Type B pancreatic cell (in vitro differentiated cells): ENCODE measurements around the gene NISCH. TPM values are rescaled to one million over a fixed set of nuclear protein-coding genes. Genes with fewer than 3 reads are reported as not detected.

Experiments
- DNase-seq: peaks from one replicate; pipeline ENCODE4 v3.0.0; 2021; ENCODE audit warnings: mixed read lengths; ENCODE audit not compliant: unreplicated experiment; ENCODE audit errors: extremely low spot score
- H3K27ac Mint-ChIP-seq: 2 replicates; pipeline ENCODE4 v1.8.0; 2021; ENCODE audit warnings: mild to moderate bottlenecking, mixed read lengths
- H3K27me3 Mint-ChIP-seq: 2 replicates; pipeline ENCODE4 v1.8.0; 2021; ENCODE audit warnings: mixed read lengths
- H3K36me3 Mint-ChIP-seq: 2 replicates; pipeline ENCODE4 v1.8.0; 2021; ENCODE audit warnings: mixed read lengths
- H3K4me1 Mint-ChIP-seq: one replicate; pipeline ENCODE4 v1.8.0; 2021; ENCODE audit warnings: mixed read lengths; ENCODE audit not compliant: unreplicated experiment
- H3K4me3 Mint-ChIP-seq: 2 replicates; pipeline ENCODE4 v1.8.0; 2021; ENCODE audit warnings: mild to moderate bottlenecking, mixed read lengths
- H3K9me3 Mint-ChIP-seq: 2 replicates; pipeline ENCODE4 v1.8.0; 2021; ENCODE audit warnings: mixed read lengths
- CTCF ChIP-seq: fragments of 200-600 bp; sonication (generic); conservative IDR thresholded peaks from 2 replicates; pipeline ENCODE4 v1.5.0; 2021; ENCODE audit warnings: antibody characterized with exemption, mild to moderate bottlenecking
- total RNA-seq: library from RNA; stranded (reverse); gene quantifications from 2 replicates; pipeline ENCODE4 v1.2.1, GENCODE V29; 2021; ENCODE audit warnings: low replicate concordance

NISCH gene
- total RNA-seq, 1 donor from 2014 or later, result 149 TPM

DNA sequence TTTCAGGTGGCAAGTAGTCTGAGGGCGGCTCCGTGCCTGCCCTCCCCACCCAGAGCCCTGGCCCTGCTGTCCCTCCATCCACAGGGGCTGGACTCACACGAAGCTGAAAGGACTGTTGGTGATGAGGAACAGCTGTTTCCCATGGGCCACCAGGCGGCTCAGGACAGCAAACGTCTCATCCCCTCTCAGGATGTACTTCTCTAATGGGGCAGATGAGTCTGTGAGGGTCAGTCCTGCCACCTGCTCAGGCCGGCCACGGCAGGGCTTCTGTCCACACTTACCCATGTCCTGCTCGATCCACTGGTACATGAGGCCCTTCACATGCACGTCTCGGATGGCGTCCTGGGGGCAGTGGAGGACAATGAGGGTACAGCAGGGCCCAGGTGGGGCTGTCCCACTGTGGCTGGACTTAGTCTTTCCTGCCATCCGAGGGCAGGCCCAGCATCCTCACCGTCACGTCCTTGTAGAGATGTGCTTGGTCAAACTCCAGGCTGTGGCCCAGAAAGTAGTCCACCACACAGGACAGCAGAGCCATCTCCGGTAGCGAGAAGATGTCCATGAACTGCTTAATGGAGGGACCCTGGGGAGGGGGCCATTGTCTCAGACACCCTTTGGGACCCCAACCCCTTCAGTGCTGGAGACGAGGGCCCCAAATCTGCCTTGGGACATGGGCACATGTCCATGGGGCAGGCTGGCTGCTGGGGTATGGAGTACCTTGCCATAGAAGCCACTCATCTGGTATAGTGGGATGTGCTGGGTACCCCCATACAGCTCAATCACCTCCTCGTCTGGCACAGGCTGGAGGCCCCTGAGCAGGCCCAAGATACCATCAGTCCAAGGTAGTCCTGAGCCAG, 72.6 kb downstream of the NISCH start:
- no peak for TF ChIP-seq CTCF

GRCh38 chr3:52528586-52529375, 73.4 kb downstream of the NISCH start:
- no peak overlapping the region for H3K27ac Mint-ChIP-seq
- no peaks in the 10 kb centered on the region for H3K9me3 Mint-ChIP-seq
- H3K4me1 Mint-ChIP-seq, result peaks cover 7% of the 10 kb centered on the region
- no peaks in the 10 kb centered on the region for H3K27me3 Mint-ChIP-seq
- DNase-seq, result no peak
- no peak for TF ChIP-seq CTCF
- no peak overlapping the region for H3K4me3 Mint-ChIP-seq
- peaks cover 10% of the 10 kb centered on the region for H3K36me3 Mint-ChIP-seq

More for the DNA sequence above, 72.6 kb downstream of the NISCH start:
- H3K4me3 Mint-ChIP-seq, result no peak overlapping the region
- H3K36me3 Mint-ChIP-seq, result peaks cover 10% of the 10 kb centered on the region
- no peaks in the 10 kb centered on the region for H3K27me3 Mint-ChIP-seq
- H3K4me1 Mint-ChIP-seq, result peaks cover 7% of the 10 kb centered on the region
- no peak overlapping the region for H3K27ac Mint-ChIP-seq
- no peak for DNase-seq
- H3K9me3 Mint-ChIP-seq, result no peaks in the 10 kb centered on the region

DNA sequence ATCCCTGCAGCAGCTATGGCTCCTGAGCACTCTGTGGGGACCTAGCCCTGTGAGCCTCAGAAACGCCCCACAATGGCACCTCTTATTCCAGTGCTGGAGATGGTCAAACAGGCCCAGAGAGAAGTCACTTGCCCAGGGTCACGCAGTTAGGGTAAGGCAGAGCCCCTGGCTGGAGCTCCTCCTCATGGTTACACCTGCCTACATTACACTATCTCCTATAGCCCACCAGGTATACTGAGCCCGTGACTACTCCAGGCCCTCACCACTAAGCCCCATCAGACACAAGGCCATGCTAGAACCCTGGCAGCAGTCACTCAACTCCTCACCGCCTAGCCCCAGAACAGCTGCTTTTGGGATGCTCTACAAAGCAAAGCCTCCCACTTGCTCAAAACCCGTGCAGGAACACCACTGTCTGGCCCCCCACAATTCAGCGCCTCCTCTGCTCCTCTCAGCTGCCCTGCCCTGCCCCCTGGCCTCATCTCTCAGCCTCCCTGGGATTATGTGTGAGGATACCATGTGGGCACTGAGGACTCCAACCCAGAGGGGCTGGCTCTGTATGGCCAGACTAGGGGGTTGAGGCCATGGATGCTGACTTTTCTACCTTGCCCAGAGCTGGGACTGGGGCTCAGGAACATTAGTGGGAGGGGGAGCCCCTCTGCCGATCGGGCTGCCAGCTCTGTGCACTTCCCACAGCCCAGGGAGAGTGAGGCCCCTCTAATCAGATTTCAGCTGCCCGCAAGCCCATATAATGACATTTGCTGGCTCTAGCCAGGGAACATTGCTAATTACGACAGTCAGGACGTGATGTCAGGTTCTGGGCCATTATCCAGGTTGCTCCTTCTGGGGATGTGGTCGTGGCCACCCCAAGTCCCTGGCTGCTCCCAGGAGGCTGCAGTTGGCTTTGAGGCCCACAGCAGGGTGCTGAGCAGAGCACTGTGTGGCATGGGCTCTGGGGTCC, 74.3 kb downstream of the NISCH start:
- no peak overlapping the region for H3K27ac Mint-ChIP-seq
- TF ChIP-seq CTCF, result no peak
- no peak overlapping the region for H3K4me3 Mint-ChIP-seq
- no peak for DNase-seq
- peaks cover 10% of the 10 kb centered on the region for H3K4me1 Mint-ChIP-seq
- H3K9me3 Mint-ChIP-seq, result no peaks in the 10 kb centered on the region
- H3K27me3 Mint-ChIP-seq, result no peaks in the 10 kb centered on the region
- peaks cover 3% of the 10 kb centered on the region for H3K36me3 Mint-ChIP-seq

- TF ChIP-seq CTCF, result no peak
- peak overlapping the region; percentile 86 for H3K4me3 Mint-ChIP-seq
- peaks cover 17% of the 10 kb centered on the region for H3K4me1 Mint-ChIP-seq
- H3K36me3 Mint-ChIP-seq, result no peaks in the 10 kb centered on the region
- no peaks in the 10 kb centered on the region for H3K9me3 Mint-ChIP-seq
- H3K27me3 Mint-ChIP-seq, result no peaks in the 10 kb centered on the region
- DNase-seq, result no peak
- H3K27ac Mint-ChIP-seq, result no peak overlapping the region
These were observed 75.8 kb downstream of the NISCH start for GRCh38 chr3:52530918-52531826.
